Measurements from ENCODE around the gene AMDHD2.
"Not testable (repeated sequence)": the region's sequence is repeated elsewhere in the genome, so short reads cannot be mapped to it uniquely, and the experiment has no call there.

- not testable (repeated sequence) for TF ChIP-seq CTCF (IDR thresholded peaks at IDR 0.05; ENCODE audit: low read depth, low read length, poor library complexity, severe bottlenecking); EZH2phosphoT487 (IDR thresholded peaks at IDR 0.05; ENCODE audit: borderline replicate concordance, low read length)
These were observed 19.1 kb downstream of the AMDHD2 start for GRCh38 chr16:2539192-2539844.

All from DOHH2 (cell line).